ENCODE measurements around the gene SOX5.
"Not testable (repeated sequence)": the region's sequence is repeated elsewhere in the genome, so short reads cannot be mapped to it uniquely, and the experiment has no call there.

SOX5 gene

GRCh38 chr12:23543767-23544166 lies 405.7 kb downstream of the SOX5 start:
- DNase-seq (ENCODE audit: low read depth) = no peak

DNA sequence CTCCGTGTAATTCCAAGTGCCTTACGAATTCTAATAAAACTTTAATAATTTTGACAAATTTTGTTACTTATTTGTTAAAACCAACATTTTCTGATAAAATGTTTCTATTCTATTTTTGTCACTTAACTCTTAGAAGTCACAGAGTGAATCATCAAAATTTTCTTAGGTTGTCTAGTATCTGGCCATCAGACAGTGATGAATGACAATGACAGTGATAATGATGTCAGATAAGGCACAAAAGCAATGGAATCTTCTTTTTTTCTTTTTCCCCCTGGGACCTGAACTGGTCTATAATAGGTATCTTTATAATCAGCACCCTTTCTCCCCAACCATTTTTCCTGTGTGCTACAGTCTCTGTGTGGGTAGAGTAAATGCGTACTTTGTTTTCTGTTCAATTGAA lies 407.3 kb downstream of the SOX5 start:
- no peak for DNase-seq (ENCODE audit: low read depth)

DNA sequence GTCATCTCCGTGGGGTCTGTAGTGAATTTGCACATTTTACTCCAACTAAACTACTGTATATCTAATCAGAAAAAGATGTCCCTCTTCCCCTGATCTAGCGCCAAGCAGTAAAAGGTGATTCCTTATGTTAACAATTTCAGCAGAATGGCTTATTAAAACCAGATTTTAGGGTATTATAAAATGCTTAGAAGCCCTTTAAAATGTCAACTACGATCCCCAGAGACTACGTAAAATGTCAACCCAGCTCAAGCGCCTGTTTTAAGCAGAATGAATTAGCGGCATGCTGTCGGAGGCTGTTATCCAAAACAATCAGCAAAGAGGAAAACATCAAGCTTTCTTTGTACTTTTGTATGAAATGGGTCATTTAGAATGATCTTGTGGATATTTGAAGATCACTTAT lies 408.9 kb downstream of the SOX5 start:
- DNase-seq (ENCODE audit: low read depth) = no peak

DNA sequence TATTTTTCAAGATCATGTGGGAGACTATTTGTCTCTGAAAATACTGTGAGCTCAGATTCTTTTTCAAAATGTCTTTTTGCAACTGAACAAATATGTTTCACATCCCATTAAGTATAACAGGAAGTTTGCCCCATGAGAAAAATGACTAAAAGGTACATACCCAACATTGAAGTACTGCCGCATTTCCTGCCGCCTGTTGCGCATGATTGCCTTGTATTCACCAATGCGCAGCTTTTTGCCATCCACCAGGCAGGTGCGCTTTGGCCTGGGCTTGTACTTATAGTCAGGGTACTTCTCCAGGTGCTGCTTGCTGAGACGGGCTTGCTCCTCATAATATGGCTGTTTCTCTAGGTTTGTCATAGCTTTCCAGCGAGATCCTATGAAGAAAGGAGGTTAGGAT lies 413.2 kb downstream of the SOX5 start:
- DNase-seq (ENCODE audit: low read depth) = no peak

DNA sequence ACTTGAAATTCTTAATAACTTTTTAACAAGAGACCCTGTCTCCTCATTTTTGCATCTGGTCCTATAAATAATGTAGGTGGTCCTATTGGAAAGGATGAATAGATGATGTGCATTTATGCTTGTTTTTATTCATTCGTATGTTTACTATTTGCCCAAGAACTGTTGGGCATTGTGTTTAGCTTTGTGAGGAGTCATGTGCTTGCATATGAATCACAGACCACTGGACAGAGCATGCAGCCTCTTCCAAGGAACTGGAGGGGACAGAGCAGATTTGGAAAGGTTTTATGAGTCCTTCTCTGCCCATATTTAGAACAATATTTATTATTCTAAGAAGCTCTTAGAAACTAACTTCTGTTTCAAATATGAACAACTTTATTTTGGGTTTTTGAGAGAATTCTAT lies 414.0 kb downstream of the SOX5 start:
- no peak for DNase-seq (ENCODE audit: low read depth)

DNA sequence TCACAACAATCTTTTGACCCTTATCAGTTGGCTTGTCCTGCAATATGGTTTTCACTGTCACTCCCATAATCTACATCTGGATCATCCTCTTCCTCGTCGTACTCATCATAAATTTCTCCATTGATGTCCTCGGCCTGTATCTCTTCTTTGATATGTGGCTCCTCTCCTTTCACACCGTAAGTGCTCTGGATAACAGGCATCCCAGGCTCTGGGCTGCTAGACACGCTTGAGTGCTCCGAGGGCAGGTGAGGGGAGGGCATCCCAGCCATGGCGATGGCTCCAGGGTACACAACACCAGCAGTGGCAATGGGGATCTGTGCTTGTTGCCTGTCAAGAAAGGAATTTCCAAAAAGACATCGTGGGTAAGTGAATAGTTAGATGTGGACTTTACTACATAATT lies 415.3 kb downstream of the SOX5 start:
- DNase-seq (ENCODE audit: low read depth) = no peak

DNA sequence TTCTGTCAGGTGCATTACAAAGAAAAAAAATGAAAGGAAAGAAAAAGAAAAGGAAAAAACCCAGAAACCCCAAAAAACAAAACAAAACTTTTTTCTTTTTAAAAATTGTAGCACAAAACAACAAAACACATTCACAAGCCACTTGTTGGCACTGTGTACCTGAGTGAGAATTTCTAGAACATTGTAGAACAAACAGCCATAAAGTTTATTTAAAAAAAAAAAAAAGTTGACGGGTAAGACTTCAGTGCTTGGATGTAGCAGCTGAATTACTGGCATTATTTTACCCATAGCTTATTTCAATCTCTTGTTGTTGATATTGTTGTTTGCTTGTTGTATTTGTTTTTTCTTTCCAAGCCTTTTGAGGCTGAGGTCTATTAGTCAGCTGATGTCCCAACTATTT lies 415.8 kb downstream of the SOX5 start:
- DNase-seq (ENCODE audit: low read depth) = no peak

GRCh38 chr12:23533265-23533664 lies 416.2 kb downstream of the SOX5 start:
- DNase-seq (ENCODE audit: low read depth) = no peak

DNA sequence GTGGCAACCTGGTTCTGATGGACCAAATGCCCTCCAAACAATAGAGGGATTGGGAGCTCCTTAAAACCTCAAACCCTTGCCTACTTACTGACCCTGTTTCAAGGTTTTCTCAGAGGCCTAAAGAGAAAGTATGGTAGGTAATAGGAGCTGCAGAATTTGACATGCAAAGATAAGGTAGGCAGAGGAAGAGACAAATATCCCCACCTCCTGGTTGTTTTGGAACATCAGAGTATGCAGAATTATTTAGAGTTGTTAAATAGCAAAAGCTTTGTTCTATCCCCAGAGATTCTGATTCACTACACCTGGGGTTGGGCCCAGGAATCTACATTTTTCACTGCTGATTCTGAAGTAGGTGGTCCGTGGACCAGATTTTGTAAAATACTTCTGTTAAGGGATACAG lies 421.2 kb downstream of the SOX5 start:
- DNase-seq (ENCODE audit: low read depth) = no peak

- DNase-seq (ENCODE audit: low read depth) = no peak
Observed at GRCh38 chr12:23525450-23526072, 423.9 kb downstream of the SOX5 start.

DNA sequence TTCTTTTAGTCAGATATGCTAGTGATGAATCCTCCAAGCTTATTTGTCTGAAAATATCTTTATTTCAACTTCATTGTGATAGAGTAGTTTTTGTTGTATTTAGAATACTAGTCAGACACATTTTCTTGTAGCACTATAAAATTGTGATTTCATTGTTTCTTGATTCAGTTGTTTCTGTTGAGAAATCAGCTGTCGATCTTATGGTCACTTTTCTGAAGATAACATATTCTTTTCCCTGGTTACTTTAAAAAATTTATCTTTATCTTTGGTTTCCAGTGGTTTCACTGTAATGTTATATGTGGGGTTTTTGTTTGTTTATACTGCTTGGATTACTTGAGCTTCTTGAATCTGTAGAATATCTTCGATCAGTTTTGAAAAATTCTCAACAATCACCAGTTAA lies 426.1 kb downstream of the SOX5 start:
- DNase-seq (ENCODE audit: low read depth) = no peak

GRCh38 chr12:23519444-23519843 lies 430.0 kb downstream of the SOX5 start:
- DNase-seq (ENCODE audit: low read depth) = not testable (repeated sequence)

DNA sequence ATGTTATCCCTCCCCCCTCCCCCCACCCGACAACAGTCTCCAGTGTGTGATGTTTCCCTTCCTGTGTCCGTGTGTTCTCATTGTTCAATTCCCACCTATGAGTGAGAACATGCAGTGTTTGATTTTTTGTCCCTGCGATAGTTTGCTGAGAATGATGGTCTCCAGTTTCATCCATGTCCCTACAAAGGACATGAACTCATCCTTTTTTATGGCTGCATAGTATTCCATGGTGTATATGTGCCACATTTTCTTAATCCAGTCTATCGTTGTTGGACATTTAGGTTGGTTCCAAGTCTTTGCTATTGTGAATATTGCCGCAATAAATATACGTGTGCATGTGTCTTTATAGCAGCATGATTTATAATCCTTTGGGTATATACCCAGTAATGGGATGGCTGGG lies 433.7 kb downstream of the SOX5 start:
- not testable (repeated sequence) for DNase-seq (ENCODE audit: low read depth)

- no peak for DNase-seq (ENCODE audit: low read depth)
Observed at GRCh38 chr12:23510484-23510883, 439.0 kb downstream of the SOX5 start.

DNA sequence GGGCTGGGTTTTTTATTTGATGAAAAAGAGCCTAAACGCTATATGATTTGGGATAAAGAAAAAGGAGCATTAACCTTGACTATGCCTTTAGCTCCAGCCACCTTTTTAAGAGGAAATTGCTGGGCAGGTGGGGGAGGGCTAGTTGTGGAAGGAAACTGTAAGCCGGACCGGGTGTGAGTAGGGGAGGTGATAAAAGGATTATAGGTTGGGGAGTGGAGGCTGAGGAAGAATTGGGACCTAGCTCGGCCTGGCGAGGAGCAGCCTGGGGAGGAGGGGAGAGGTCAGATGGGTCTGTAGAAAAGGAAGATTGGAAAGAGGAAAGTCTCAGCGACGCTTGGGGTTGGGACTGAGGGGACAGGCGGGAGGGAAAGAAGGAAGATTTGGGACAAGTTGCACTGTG lies 439.6 kb downstream of the SOX5 start:
- not testable (repeated sequence) for DNase-seq (ENCODE audit: low read depth)

DNA sequence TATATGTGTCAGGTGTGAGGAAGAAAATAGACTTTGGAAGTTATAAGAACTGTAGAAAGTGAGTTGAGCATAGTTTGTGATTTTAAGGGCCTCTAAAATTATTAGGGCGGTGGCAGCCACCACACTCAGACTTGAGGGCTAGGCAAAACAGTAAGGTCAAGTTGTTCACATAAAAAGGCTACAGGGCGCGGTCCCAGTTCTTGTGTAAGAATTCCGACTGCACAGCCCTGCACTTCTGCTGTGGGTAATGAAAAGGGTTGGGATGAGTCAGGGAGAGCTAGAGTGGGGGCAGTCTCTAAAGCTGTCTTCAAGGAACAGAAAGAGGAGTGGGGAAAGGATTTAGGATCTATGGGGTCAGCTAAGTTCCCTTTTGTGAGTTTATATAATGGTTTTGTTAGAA lies 441.7 kb downstream of the SOX5 start:
- not testable (repeated sequence) for DNase-seq (ENCODE audit: low read depth)

- not testable (repeated sequence) for DNase-seq (ENCODE audit: low read depth)
Observed at GRCh38 chr12:23505736-23506135, 443.7 kb downstream of the SOX5 start.

DNA sequence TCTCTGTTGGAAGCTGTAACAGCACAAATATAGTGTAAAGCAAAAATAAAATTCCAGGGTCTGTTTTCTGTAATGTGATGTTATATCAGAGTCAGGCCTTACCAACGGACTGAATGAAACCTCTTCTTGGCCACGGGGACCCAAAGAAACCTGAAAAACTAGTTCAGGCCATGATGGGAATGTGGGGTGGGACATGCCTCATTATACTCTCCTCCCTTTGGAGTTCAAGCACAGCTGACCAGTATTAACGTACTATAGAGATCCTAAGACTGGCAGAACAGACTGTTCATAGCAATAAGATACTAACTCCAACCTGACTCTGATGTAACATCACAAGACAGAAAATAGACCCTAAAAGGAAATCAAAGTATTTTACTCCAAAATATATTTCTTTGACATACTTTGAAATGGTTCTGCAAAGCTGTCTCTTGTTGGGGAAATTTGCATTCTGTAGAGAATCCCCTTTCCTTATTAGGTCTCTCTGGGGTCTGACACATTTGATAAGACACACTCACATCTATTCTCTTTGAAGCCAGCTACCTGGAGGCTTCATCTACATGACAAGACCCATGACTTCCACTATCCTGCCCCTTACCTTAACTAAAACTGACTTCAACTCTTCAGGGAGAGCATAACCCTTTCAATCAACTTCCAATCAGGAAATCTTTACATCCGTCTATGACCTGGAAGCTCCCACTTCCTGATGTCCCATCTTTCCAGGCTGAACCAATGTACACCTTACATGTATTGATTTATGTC lies 444.6 kb downstream of the SOX5 start:
- no peak for DNase-seq (ENCODE audit: low read depth)

DNA sequence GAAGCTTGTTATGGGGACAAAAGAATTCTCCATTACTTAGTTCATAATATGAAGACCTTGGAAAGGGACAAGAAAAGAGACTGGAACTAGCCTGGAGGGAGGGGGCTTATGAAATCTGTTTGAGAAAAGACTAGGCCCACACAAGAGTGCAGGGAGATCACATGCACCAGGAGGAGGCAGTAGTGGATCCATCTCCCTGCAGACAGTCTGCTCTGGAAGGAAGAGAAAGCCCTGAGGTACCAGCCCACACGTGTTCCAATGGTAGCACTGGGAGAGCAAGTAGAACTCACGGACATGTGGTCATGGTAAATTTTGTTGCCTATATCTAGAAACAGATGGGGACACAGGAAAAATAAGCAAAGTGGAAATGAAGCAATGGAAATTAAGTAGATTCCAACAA lies 445.4 kb downstream of the SOX5 start:
- DNase-seq (ENCODE audit: low read depth) = no peak

DNA sequence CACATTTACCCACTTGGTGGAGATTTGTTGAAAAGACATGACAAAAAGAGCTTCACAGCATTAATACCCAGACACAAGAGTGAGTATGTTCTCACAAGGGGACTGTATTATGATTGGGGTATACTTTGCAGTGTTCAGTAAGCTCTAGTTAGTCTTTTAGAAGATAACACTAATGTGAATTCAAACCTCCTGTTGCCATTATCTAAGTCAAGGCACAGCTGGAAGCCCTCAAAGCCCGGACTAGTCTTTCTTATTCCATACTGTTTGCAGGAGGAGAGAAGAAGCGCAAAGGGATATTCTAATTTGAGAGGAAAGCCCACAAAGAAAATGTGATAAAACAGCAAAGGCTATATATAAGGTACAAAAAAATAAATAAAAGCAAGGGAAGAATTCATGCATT lies 445.9 kb downstream of the SOX5 start:
- DNase-seq (ENCODE audit: low read depth) = no peak

DNA sequence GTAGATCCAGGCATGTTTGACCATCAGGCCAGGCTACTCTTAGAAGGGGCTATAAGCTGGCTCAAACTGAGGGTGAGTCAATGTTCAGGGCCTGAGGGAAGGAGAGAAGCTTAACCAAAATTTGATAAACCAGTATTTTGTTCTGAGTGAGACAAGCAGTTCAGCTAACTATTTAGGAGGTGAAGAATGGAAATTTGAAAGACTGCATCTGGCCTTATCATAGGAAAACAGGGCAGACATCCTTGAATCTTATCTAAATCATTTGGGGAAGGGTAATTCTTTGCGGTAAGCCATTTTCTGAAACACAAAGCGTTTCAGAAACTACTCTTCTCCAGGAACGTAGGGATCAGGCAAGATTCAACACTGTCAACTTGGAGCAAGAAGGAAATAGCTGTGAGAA lies 447.2 kb downstream of the SOX5 start:
- DNase-seq (ENCODE audit: low read depth) = no peak

DNA sequence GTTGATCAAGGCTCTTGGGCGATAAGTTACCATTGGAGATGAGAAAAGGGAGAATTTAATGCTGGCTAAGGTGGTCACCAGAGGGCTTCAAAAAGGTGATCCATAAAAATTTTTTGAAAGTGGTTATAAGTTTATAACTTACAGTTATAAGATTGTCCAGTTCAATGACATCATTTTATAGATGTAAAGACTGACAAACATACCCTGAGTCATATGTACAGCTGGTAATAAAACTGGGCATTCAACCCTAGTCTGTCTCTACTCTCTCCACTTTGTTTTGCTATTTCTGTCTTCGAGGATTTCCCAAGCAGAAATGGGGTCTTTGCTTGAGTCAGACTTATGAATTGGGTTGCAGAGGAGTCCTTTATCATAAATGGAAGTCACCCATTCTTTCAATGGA lies 454.0 kb downstream of the SOX5 start:
- DNase-seq (ENCODE audit: low read depth) = no peak

GRCh38 chr12:23493672-23494071 lies 455.8 kb downstream of the SOX5 start:
- no peak for DNase-seq (ENCODE audit: low read depth)

DNA sequence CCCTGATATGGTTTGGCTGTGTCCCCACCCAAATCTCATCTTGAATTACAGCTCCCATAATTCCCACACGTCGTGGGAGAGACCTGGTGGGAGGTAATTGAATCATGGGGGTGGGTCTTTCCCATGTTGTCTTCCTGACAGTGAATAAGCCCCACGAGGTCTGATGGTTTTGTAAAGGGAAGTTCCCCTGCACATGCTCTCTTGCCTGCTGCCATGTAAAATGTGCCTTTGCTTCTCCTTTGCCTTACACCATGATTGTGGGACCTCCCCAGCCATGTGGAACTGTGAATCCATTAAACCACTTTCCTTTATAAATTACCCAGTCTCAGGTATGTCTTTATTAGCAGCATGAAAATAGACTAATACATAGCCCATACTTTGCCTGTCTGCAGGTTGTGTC lies 458.4 kb downstream of the SOX5 start:
- DNase-seq (ENCODE audit: low read depth) = not testable (repeated sequence)

Data from stromal cell of bone marrow (primary cell).